ENCODE results near the gene IGF1R. TPM values are rescaled to one million over a fixed set of nuclear protein-coding genes. Genes with fewer than 3 reads are reported as not detected.

IGF1R gene
- total RNA-seq, 4 donors from 2014 or later = 49.4 to 239 (median 109) TPM

- TF ChIP-seq POLR2A (IDR thresholded peaks at IDR 0.05) (no peak), EP300 (IDR thresholded peaks at IDR 0.05; ENCODE audit: low read depth) (no peak), POLR2AphosphoS5 (IDR thresholded peaks at IDR 0.05) (no peak)
- TF ChIP-seq, protein P1, sequence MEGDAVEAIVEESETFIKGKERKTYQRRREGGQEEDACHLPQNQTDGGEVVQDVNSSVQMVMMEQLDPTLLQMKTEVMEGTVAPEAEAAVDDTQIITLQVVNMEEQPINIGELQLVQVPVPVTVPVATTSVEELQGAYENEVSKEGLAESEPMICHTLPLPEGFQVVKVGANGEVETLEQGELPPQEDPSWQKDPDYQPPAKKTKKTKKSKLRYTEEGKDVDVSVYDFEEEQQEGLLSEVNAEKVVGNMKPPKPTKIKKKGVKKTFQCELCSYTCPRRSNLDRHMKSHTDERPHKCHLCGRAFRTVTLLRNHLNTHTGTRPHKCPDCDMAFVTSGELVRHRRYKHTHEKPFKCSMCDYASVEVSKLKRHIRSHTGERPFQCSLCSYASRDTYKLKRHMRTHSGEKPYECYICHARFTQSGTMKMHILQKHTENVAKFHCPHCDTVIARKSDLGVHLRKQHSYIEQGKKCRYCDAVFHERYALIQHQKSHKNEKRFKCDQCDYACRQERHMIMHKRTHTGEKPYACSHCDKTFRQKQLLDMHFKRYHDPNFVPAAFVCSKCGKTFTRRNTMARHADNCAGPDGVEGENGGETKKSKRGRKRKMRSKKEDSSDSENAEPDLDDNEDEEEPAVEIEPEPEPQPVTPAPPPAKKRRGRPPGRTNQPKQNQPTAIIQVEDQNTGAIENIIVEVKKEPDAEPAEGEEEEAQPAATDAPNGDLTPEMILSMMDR (IDR thresholded peaks at IDR 0.05) = no peak
- intact Hi-C loops (cut with DNase I; ENCODE audit: low total_unique reads) (no loop called here), in situ Hi-C loops (cut with MboI; ENCODE audit: low pct_ligation_motif_present in 1 of 4, low pct_unique_long_range_greater_than_20kb in 1 of 4, low sequenced_read_pairs in 3 of 4) (no loop called here)
- Histone ChIP-seq H3K4me3 (no peak overlapping the region), H3K4me1 (peaks cover 4 to 34% (median 12%) of the 10 kb centered on the region in 4 donors), H3K27ac (no peak overlapping the region), H3K9me3 (no peaks in the 10 kb centered on the region), H3K36me3 (no peaks in the 10 kb centered on the region), H3K27me3 (no peaks in the 10 kb centered on the region)
- WGBS, 2 donors (ENCODE audit: low coverage in 1 of 2) = 94% methylated on average over 2 of the region's 2 CpGs; no CpG with 5 or more reads in 1 of the 2 donors
- no peak for DNase-seq
Measured at GRCh38 chr15:98692213-98692612, 43.9 kb downstream of the IGF1R start.

GRCh38 chr15:98694161-98694560 is 45.8 kb downstream of the IGF1R start:
- intact Hi-C loops (cut with DNase I; ENCODE audit: low total_unique reads) = no loop called here
- no peak for DNase-seq
- no peak overlapping the region for H3K27ac ChIP-seq
- peaks cover 7 to 35% (median 9%) of the 10 kb centered on the region in 4 donors for H3K4me1 ChIP-seq
- H3K36me3 ChIP-seq = no peaks in the 10 kb centered on the region
- no peak overlapping the region for H3K4me3 ChIP-seq
- no peak for TF ChIP-seq POLR2AphosphoS5 (IDR thresholded peaks at IDR 0.05)
- no peaks in the 10 kb centered on the region for H3K27me3 ChIP-seq
- WGBS, 2 donors (ENCODE audit: low coverage in 1 of 2) = 91 to 93% methylated on average over 4 to 6 of the region's 6 CpGs
- in situ Hi-C loops (cut with MboI; ENCODE audit: low pct_ligation_motif_present in 1 of 4, low pct_unique_long_range_greater_than_20kb in 1 of 4, low sequenced_read_pairs in 3 of 4) = no loop called here
- no peaks in the 10 kb centered on the region for H3K9me3 ChIP-seq

- 71 to 73% methylated on average over 1 to 2 of the region's 2 CpGs for WGBS, 2 donors (ENCODE audit: low coverage in 1 of 2)
- intact Hi-C loops (cut with DNase I; ENCODE audit: low total_unique reads) (no loop called here), in situ Hi-C loops (cut with MboI; ENCODE audit: low pct_ligation_motif_present in 1 of 4, low pct_unique_long_range_greater_than_20kb in 1 of 4, low sequenced_read_pairs in 3 of 4) (no loop called here)
- peaks cover 9 to 49% (median 26%) of the 10 kb centered on the region in 4 donors for H3K4me1 ChIP-seq
- no peak for DNase-seq
- no peak overlapping the region for H3K4me3 ChIP-seq
- TF ChIP-seq POLR2AphosphoS5 (IDR thresholded peaks at IDR 0.05) (no peak), POLR2A (IDR thresholded peaks at IDR 0.05) (no peak), EP300 (IDR thresholded peaks at IDR 0.05; ENCODE audit: low read depth) (no peak)
- TF ChIP-seq, protein P1 (IDR thresholded peaks at IDR 0.05) = no peak
- H3K36me3 ChIP-seq = no peaks in the 10 kb centered on the region
- H3K27me3 ChIP-seq = no peaks in the 10 kb centered on the region
- no peak overlapping the region for H3K27ac ChIP-seq
- H3K9me3 ChIP-seq = no peaks in the 10 kb centered on the region
Measured at GRCh38 chr15:98698792-98699191, 50.5 kb downstream of the IGF1R start.

DNA sequence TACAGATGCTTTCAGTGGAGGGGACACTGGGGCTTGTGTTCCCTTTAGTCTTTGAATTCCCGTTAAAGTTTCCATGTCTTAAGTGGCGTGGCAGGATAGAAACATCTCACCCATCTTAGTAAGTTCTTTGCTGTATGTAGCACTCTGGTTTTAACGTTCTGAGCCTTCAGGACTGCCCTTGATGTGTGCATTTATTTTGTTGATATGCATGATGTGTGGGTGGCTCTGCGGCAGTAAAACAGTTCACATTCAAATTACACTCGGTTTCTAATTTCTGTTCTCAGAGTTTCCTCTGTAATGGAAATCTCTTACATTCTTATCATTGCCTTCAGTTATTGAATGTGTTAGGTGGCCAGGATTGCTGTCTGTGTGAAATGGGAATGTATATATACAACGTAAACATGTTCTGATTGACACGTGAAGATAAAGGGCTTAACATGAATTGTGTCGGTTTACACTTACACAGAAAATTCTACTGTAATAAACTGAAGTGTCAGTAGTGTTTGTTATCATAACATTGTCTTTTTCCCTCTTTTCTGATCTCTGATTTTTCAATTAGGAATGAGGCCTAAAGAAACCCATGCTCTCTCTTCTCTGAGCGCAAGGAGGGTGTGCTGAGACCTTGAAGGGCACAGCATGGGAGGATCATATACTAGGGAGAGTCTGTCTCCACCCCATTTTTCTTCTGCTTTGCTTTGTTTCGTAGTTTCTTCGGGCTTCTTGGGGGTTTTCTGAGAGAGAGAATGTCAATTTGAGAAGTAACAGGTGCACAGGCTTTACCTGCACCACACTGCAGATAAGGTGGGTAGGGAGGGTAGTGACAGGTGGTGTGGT is 51.5 kb downstream of the IGF1R start:
- Histone ChIP-seq H3K36me3 (no peaks in the 10 kb centered on the region), H3K4me1 (peaks cover 9 to 47% (median 26%) of the 10 kb centered on the region in 4 donors), H3K9me3 (no peaks in the 10 kb centered on the region), H3K27ac (no peak overlapping the region), H3K4me3 (no peak overlapping the region), H3K27me3 (no peaks in the 10 kb centered on the region)
- in situ Hi-C loops (cut with MboI; ENCODE audit: low pct_ligation_motif_present in 1 of 4, low pct_unique_long_range_greater_than_20kb in 1 of 4, low sequenced_read_pairs in 3 of 4) (no loop called here), intact Hi-C loops (cut with DNase I; ENCODE audit: low total_unique reads) (no loop called here)
- TF ChIP-seq EP300 (IDR thresholded peaks at IDR 0.05; ENCODE audit: low read depth) = no peak
- TF ChIP-seq POLR2A (IDR thresholded peaks at IDR 0.05) = no peak
- no peak for TF ChIP-seq POLR2AphosphoS5 (IDR thresholded peaks at IDR 0.05)
- TF ChIP-seq, protein P1 (IDR thresholded peaks at IDR 0.05) = no peak
- no peak for DNase-seq
- 39 to 47% methylated on average over 10 to 11 of the region's 11 CpGs for WGBS, 2 donors (ENCODE audit: low coverage in 1 of 2)

Measured in transverse colon (tissue), 4 donors.